BLaER1 (cell line): ENCODE data around the gene TMEM51.
A peak's percentile ranks its signal among the peaks of the same experiment; 100 is the strongest.

Experiments used
- H3K27ac ChIP-seq: shearing (Covaris generic); formaldehyde crosslinking; 2 replicates; pipeline ENCODE4 v1.8.1; 2022
- H3K27me3 ChIP-seq: shearing (Covaris generic); formaldehyde crosslinking; 2 replicates; pipeline ENCODE4 v1.8.1; 2022
- H3K36me3 ChIP-seq: shearing (Covaris generic); formaldehyde crosslinking; 2 replicates; pipeline ENCODE4 v1.8.1; 2022
- H3K4me1 ChIP-seq: shearing (Covaris generic); formaldehyde crosslinking; 2 replicates; pipeline ENCODE4 v1.8.1; 2022
- H3K4me2 ChIP-seq: shearing (Covaris generic); formaldehyde crosslinking; 2 replicates; pipeline ENCODE4 v1.8.1; 2022
- H3K4me3 ChIP-seq: shearing (Covaris generic); formaldehyde crosslinking; 2 replicates; pipeline ENCODE4 v1.8.1; 2022
- H3K9ac ChIP-seq: shearing (Covaris generic); formaldehyde crosslinking; 2 replicates; pipeline ENCODE4 v1.8.1; 2022
- H3K9me3 ChIP-seq: shearing (Covaris generic); formaldehyde crosslinking; 2 replicates; pipeline ENCODE4 v1.8.1; 2022
- H4K20me1 ChIP-seq: shearing (Covaris generic); formaldehyde crosslinking; 2 replicates; pipeline ENCODE4 v1.8.1; 2022
- Cebpa-rat ChIP-seq: shearing (Covaris generic); IDR thresholded peaks from 2 replicates; pipeline ENCODE4 v1.8.1; 2022

TMEM51 gene

DNA sequence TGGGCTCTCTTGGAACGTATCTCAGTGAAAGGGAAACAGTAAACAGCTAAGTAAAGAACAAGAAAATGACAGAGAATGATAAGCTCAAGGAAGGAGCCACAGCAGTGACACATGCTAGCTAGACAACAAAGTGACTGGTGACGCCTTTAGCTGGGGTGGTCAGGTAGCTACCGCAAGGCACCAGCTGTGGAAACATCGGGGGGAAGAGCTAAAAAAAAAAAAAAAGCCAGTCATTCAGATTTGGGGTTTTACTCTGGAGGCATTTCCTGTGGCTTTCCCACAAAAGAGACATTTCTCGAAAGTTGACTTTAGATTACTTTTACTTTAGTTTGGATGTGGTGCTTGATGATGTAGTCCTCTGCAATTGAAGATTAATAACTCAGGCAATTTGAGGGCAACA, 95.5 kb downstream of the TMEM51 start:
- TF ChIP-seq Cebpa-rat = no peak
- H3K27me3 ChIP-seq = peaks cover 8% of the 10 kb centered on the region; the same call in 1 of the 2 replicates
- no peak overlapping the region for H3K4me3 ChIP-seq
- peaks cover 48% of the 10 kb centered on the region for H3K4me1 ChIP-seq
- no peak overlapping the region for H3K27ac ChIP-seq
- no peaks in the 10 kb centered on the region for H4K20me1 ChIP-seq
- H3K36me3 ChIP-seq = no peaks in the 10 kb centered on the region
- peaks cover 11% of the 10 kb centered on the region; the same call in 1 of the 2 replicates for H3K9me3 ChIP-seq
- H3K4me2 ChIP-seq = peak overlapping the region; percentile 66
- no peak overlapping the region for H3K9ac ChIP-seq

GRCh38 chr1:15251857-15252835, 98.6 kb downstream of the TMEM51 start:
- Histone ChIP-seq H4K20me1 (no peaks in the 10 kb centered on the region), H3K4me3 (no peak overlapping the region), H3K4me2 (peak overlapping the region; percentile 53), H3K27me3 (peaks cover 5% of the 10 kb centered on the region; the same call in 1 of the 2 replicates), H3K9ac (no peak overlapping the region), H3K4me1 (peaks cover 37% of the 10 kb centered on the region), H3K9me3 (peaks cover 3% of the 10 kb centered on the region; the same call in 1 of the 2 replicates), H3K36me3 (no peaks in the 10 kb centered on the region), H3K27ac (no peak overlapping the region)
- TF ChIP-seq Cebpa-rat = no peak

DNA sequence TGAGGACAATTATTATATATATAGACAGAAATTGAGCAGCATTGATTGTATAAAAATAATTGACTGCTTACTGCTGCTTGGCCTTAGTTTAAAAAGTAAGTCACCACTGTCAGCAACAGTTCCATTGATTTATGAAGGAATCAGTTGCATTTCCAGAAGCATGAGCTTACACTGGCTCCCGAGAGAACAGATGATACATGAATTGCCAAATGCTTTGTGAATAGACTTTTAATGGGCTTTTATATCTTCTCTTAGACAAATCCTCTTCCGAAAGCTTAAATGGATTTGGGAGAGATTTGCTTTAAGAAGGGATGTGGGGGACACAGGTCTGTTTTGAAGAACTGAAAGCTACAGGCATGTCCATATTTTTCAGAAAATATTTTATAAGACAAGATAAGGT, 101.0 kb downstream of the TMEM51 start:
- TF ChIP-seq Cebpa-rat = no peak
- Histone ChIP-seq H3K36me3 (no peaks in the 10 kb centered on the region), H3K4me3 (no peak overlapping the region), H3K9ac (no peak overlapping the region), H3K4me2 (no peak overlapping the region), H4K20me1 (no peaks in the 10 kb centered on the region), H3K4me1 (peaks cover 33% of the 10 kb centered on the region), H3K27me3 (no peaks in the 10 kb centered on the region), H3K9me3 (no peaks in the 10 kb centered on the region), H3K27ac (no peak overlapping the region)

GRCh38 chr1:15255582-15256149, 102.1 kb downstream of the TMEM51 start:
- Histone ChIP-seq H3K27me3 (no peaks in the 10 kb centered on the region), H3K4me2 (no peak overlapping the region), H3K27ac (no peak overlapping the region), H3K4me3 (no peak overlapping the region), H3K9me3 (no peaks in the 10 kb centered on the region), H3K9ac (no peak overlapping the region), H4K20me1 (no peaks in the 10 kb centered on the region), H3K36me3 (no peaks in the 10 kb centered on the region), H3K4me1 (peaks cover 29% of the 10 kb centered on the region)
- no peak for TF ChIP-seq Cebpa-rat

GRCh38 chr1:15256584-15256983, 103.0 kb downstream of the TMEM51 start:
- no peaks in the 10 kb centered on the region for H4K20me1 ChIP-seq
- H3K9ac ChIP-seq = no peak overlapping the region
- H3K27me3 ChIP-seq = no peaks in the 10 kb centered on the region
- H3K4me3 ChIP-seq = no peak overlapping the region
- H3K27ac ChIP-seq = no peak overlapping the region
- no peak overlapping the region for H3K4me2 ChIP-seq
- no peaks in the 10 kb centered on the region for H3K36me3 ChIP-seq
- H3K9me3 ChIP-seq = no peaks in the 10 kb centered on the region
- TF ChIP-seq Cebpa-rat = no peak
- peaks cover 38% of the 10 kb centered on the region for H3K4me1 ChIP-seq

DNA sequence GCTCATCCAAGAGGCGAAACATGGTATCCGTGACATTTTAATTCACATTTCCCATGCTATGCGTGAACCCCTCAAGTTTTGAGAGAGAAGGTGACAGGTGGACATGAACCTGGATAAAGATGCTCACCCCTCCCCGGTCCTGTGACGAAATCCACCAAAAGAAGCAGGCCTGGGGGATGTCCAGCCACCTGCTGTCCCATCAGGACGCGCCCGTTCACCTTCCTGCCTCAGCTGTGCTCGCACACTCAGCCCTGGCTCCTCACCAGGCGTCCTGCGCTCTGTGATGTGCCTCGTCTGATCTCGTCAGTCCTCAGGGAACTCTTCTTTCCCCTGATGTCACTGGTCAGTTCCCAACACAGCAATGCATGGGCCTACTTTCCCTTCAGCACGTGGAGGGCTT, 103.8 kb downstream of the TMEM51 start:
- Histone ChIP-seq H3K4me1 (peaks cover 41% of the 10 kb centered on the region), H3K4me2 (no peak overlapping the region), H3K4me3 (no peak overlapping the region), H3K27me3 (no peaks in the 10 kb centered on the region), H3K9me3 (no peaks in the 10 kb centered on the region), H4K20me1 (no peaks in the 10 kb centered on the region), H3K9ac (no peak overlapping the region), H3K27ac (no peak overlapping the region), H3K36me3 (no peaks in the 10 kb centered on the region)
- TF ChIP-seq Cebpa-rat = no peak

- Histone ChIP-seq H4K20me1 (no peaks in the 10 kb centered on the region), H3K9me3 (no peaks in the 10 kb centered on the region), H3K4me1 (peaks cover 34% of the 10 kb centered on the region), H3K4me3 (no peak overlapping the region), H3K36me3 (no peaks in the 10 kb centered on the region), H3K27ac (no peak overlapping the region), H3K9ac (no peak overlapping the region), H3K4me2 (peak overlapping the region; percentile 17; the same call in 1 of the 2 replicates), H3K27me3 (no peaks in the 10 kb centered on the region)
- TF ChIP-seq Cebpa-rat = no peak
These were observed 105.5 kb downstream of the TMEM51 start for GRCh38 chr1:15258833-15259621.

GRCh38 chr1:15259622-15260007, 106.1 kb downstream of the TMEM51 start:
- peaks cover under 1% of the 10 kb centered on the region; the same call in 1 of the 2 replicates for H3K9me3 ChIP-seq
- H3K27ac ChIP-seq = no peak overlapping the region
- no peaks in the 10 kb centered on the region for H3K36me3 ChIP-seq
- no peak overlapping the region for H3K9ac ChIP-seq
- H3K27me3 ChIP-seq = no peaks in the 10 kb centered on the region
- no peaks in the 10 kb centered on the region for H4K20me1 ChIP-seq
- TF ChIP-seq Cebpa-rat = no peak
- H3K4me1 ChIP-seq = peaks cover 34% of the 10 kb centered on the region
- H3K4me3 ChIP-seq = no peak overlapping the region
- no peak overlapping the region for H3K4me2 ChIP-seq

GRCh38 chr1:15260418-15261154, 107.0 kb downstream of the TMEM51 start:
- Histone ChIP-seq H3K4me2 (peak overlapping the region; percentile 44), H3K27ac (no peak overlapping the region), H3K9ac (no peak overlapping the region), H3K4me1 (peaks cover 34% of the 10 kb centered on the region), H3K4me3 (no peak overlapping the region), H3K9me3 (peaks cover 7% of the 10 kb centered on the region; the same call in 1 of the 2 replicates), H4K20me1 (no peaks in the 10 kb centered on the region), H3K36me3 (no peaks in the 10 kb centered on the region), H3K27me3 (no peaks in the 10 kb centered on the region)
- TF ChIP-seq Cebpa-rat = no peak
